ENCODE results near the gene ARHGAP22. TPM values are rescaled to one million over a fixed set of nuclear protein-coding genes. Genes with fewer than 3 reads are reported as not detected.

ARHGAP22 gene
- total RNA-seq, 1 donor from 2014 or later: 6.2 TPM

DNA sequence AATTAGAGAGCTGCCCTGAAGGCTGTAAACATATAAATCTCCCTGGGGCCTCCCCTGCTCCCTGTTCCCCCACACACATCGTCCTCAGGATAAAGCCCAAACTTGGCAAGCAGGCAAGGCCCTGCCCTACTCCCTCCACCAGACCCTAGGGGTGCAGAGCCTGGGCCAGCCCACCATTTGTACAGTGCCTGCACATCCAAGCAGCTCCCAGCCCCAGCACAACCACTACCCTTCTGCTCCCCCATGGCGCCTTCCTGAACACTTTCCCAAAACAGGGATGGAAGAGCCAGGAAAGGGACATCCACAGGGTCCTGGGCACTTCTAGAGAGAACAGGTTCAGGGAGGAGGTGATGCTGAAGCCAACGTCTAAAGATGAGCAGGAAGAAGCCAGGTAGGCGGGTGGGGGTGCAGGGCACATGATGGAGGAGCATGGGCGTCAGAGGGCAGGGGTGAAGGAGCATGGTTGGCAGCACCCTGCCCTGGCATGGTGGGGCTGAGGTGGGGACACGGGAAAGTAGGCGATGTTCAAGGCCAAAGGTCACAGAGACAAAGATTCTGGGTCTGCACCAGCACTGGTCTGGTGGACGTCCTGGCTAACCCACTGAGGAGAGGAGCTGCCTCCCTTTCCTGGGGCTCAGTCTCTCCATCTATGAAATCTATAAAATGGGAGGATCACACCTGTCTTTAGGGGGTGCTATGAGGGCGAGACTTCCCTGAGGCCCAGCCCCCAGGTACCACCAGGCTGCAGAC, 140.6 kb downstream of the ARHGAP22 start:
- H3K4me1 ChIP-seq (ENCODE audit: insufficient read depth, low read length): peaks cover 3% of the 10 kb centered on the region
- peaks cover 2% of the 10 kb centered on the region for H3K9me3 Mint-ChIP-seq (ENCODE audit: unreplicated experiment)
- H3K27me3 Mint-ChIP-seq (ENCODE audit: low read depth, unreplicated experiment): peaks cover 49% of the 10 kb centered on the region
- no peak overlapping the region for H3K27ac Mint-ChIP-seq (ENCODE audit: unreplicated experiment)
- no peak overlapping the region for H3K4me3 Mint-ChIP-seq (ENCODE audit: unreplicated experiment)
- TF ChIP-seq, protein P1, sequence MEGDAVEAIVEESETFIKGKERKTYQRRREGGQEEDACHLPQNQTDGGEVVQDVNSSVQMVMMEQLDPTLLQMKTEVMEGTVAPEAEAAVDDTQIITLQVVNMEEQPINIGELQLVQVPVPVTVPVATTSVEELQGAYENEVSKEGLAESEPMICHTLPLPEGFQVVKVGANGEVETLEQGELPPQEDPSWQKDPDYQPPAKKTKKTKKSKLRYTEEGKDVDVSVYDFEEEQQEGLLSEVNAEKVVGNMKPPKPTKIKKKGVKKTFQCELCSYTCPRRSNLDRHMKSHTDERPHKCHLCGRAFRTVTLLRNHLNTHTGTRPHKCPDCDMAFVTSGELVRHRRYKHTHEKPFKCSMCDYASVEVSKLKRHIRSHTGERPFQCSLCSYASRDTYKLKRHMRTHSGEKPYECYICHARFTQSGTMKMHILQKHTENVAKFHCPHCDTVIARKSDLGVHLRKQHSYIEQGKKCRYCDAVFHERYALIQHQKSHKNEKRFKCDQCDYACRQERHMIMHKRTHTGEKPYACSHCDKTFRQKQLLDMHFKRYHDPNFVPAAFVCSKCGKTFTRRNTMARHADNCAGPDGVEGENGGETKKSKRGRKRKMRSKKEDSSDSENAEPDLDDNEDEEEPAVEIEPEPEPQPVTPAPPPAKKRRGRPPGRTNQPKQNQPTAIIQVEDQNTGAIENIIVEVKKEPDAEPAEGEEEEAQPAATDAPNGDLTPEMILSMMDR (IDR thresholded peaks at IDR 0.05; ENCODE audit: insufficient read depth, low read depth, low read length): no peak
- TF ChIP-seq EZH2 (IDR thresholded peaks at IDR 0.05; ENCODE audit: insufficient read depth, low read length): no peak
- no peak overlapping the region for H2AFZ ChIP-seq (ENCODE audit: low read depth, low read length)
- H3K4me1 Mint-ChIP-seq (ENCODE audit: low read depth, unreplicated experiment): peaks cover 4% of the 10 kb centered on the region
- no peaks in the 10 kb centered on the region for H3K27me3 ChIP-seq (ENCODE audit: insufficient read depth, low read length)
- no peak overlapping the region for H3K9ac ChIP-seq (ENCODE audit: low read length)
- H4K20me1 ChIP-seq (ENCODE audit: insufficient read depth, low read length): peaks cover 77% of the 10 kb centered on the region
- DNase-seq (ENCODE audit: low read depth): no peak
- no peak for FAIRE-seq
- H3K79me2 ChIP-seq (ENCODE audit: insufficient read depth, low read length): peaks cover 34% of the 10 kb centered on the region
- no peaks in the 10 kb centered on the region for H3K9me3 ChIP-seq (ENCODE audit: insufficient read depth, low read depth, low read length)
- H3K36me3 ChIP-seq (ENCODE audit: insufficient read depth, low read length): peaks cover 4% of the 10 kb centered on the region
- no peak overlapping the region for H3K4me2 ChIP-seq (ENCODE audit: low read length)
- no peaks in the 10 kb centered on the region for H3K36me3 Mint-ChIP-seq (ENCODE audit: low read depth, unreplicated experiment)
- no peak overlapping the region for H3K4me3 ChIP-seq (ENCODE audit: insufficient read depth, low read depth, low read length)
- H3K27ac ChIP-seq (ENCODE audit: low read depth, low read length): no peak overlapping the region

DNA sequence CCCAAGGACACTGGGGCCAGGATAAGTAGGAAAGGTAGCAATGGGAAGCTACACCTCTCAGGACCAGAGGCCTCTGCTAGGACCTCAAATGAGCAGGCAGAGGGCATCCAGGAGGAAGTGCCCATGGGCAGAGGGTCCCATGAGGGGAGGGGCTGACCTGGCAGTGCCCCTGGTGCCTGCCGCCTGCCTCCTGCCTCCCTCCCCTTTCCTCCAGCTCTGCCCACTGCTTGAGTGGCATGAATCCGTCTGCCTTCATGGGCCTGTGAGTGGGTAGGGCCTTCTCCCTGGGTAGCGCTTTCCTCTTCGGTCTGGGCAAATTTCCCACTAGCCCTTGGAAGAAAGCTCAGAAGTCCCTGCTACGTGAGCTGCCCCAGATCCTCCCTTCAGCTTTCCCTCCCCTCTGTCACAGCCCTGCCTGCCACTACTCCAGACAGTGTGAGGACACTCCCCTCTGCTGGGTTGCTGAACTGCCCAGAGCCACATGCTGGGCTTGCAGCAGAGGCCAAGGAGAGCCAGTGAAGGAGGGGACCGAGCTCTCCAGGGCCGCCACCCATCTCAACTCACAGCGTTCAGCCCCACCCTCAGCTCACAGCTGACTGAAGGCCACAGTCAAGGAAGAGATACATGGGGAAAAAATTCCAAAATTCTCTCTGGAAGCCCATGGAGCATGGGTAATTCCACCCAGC, 141.4 kb downstream of the ARHGAP22 start:
- H3K27ac Mint-ChIP-seq (ENCODE audit: unreplicated experiment): no peak overlapping the region
- no peak for FAIRE-seq
- H3K27me3 ChIP-seq (ENCODE audit: insufficient read depth, low read length): no peaks in the 10 kb centered on the region

More for the DNA sequence above, 141.4 kb downstream of the ARHGAP22 start:
- DNase-seq (ENCODE audit: low read depth): no peak
- Histone ChIP-seq H3K79me2 (ENCODE audit: insufficient read depth, low read length) (peaks cover 28% of the 10 kb centered on the region), H3K27ac (ENCODE audit: low read depth, low read length) (no peak overlapping the region), H3K36me3 (ENCODE audit: insufficient read depth, low read length) (peaks cover 4% of the 10 kb centered on the region), H3K9ac (ENCODE audit: low read length) (no peak overlapping the region), H4K20me1 (ENCODE audit: insufficient read depth, low read length) (peaks cover 75% of the 10 kb centered on the region), H3K4me3 (ENCODE audit: insufficient read depth, low read depth, low read length) (no peak overlapping the region), H3K4me1 (ENCODE audit: insufficient read depth, low read length) (peaks cover 3% of the 10 kb centered on the region), H3K9me3 (ENCODE audit: insufficient read depth, low read depth, low read length) (no peaks in the 10 kb centered on the region), H2AFZ (ENCODE audit: low read depth, low read length) (no peak overlapping the region), H3K4me2 (ENCODE audit: low read length) (no peak overlapping the region)
- Mint-ChIP-seq H3K4me3 (ENCODE audit: unreplicated experiment) (no peak overlapping the region), H3K27me3 (ENCODE audit: low read depth, unreplicated experiment) (peaks cover 49% of the 10 kb centered on the region), H3K9me3 (ENCODE audit: unreplicated experiment) (peaks cover 2% of the 10 kb centered on the region), H3K36me3 (ENCODE audit: low read depth, unreplicated experiment) (no peaks in the 10 kb centered on the region), H3K4me1 (ENCODE audit: low read depth, unreplicated experiment) (peaks cover 4% of the 10 kb centered on the region)
- TF ChIP-seq, protein P1 (IDR thresholded peaks at IDR 0.05; ENCODE audit: insufficient read depth, low read depth, low read length): no peak

Measured in astrocyte (in vitro differentiated cells and primary cell).